HL-60 (cell line): Measurements from ENCODE around the gene ZNF365.

ENCODE experiments used
- DNase-seq, 2 experiments: peaks; one replicate each; pipeline ENCODE4 v3.0.0-alpha.2; 2010 to 2020; ENCODE audit warnings: low read depth in 1 of 2, low spot score in 1 of 2
- H3K27ac ChIP-seq: fragments of 250-450 bp; sonication (Bioruptor Pico); replicated peaks from 2 replicates; pipeline ENCODE4 v1.5.1; 2020; ENCODE audit warnings: mild to moderate bottlenecking, moderate library complexity
- H3K27me3 ChIP-seq: fragments of 250-450 bp; sonication (Bioruptor Pico); 2 replicates; pipeline ENCODE4 v1.5.1; 2021; ENCODE audit warnings: mild to moderate bottlenecking, moderate library complexity; ENCODE audit not compliant: insufficient read depth, poor library complexity, severe bottlenecking
- H3K4me3 ChIP-seq: replicated peaks from 2 replicates; pipeline ENCODE4 v1.5.1; 2011; ENCODE audit warnings: mild to moderate bottlenecking, control low read depth, low read length; ENCODE audit not compliant: insufficient read depth
- CTCF ChIP-seq: IDR thresholded peaks from one replicate; pipeline ENCODE4 v1.5.1; 2011; ENCODE audit warnings: low read length, control low read depth, inconsistent platforms; ENCODE audit not compliant: insufficient read depth
- GABPA ChIP-seq: IDR thresholded peaks from 2 replicates; pipeline ENCODE4 v1.6.1; 2012; ENCODE audit warnings: low read depth
- POLR2AphosphoS5 ChIP-seq: IDR thresholded peaks from 2 replicates; pipeline ENCODE4 v1.6.1; 2012; ENCODE audit warnings: low read depth
- REST ChIP-seq: IDR thresholded peaks from 2 replicates; pipeline ENCODE4 v1.6.1; 2012; ENCODE audit warnings: low read depth; ENCODE audit not compliant: insufficient replicate concordance
- SPI1 ChIP-seq: IDR thresholded peaks from 2 replicates; pipeline ENCODE4 v1.6.1; 2012; ENCODE audit warnings: low read depth, mild to moderate bottlenecking, borderline replicate concordance

ZNF365 gene

GRCh38 chr10:62343000-62343399 is 31.2 kb upstream of the ZNF365 start:
- TF ChIP-seq SPI1 (no peak), CTCF (no peak), GABPA (no peak), POLR2AphosphoS5 (no peak), REST (no peak)
- DNase-seq, result no peak
- H3K27me3 ChIP-seq, result no peaks in the 10 kb centered on the region
- H3K27ac ChIP-seq, result no peak overlapping the region
- no peak overlapping the region for H3K4me3 ChIP-seq

GRCh38 chr10:62348029-62348428 is 26.1 kb upstream of the ZNF365 start:
- no peaks in the 10 kb centered on the region for H3K27me3 ChIP-seq
- DNase-seq, result no peak
- no peak overlapping the region for H3K27ac ChIP-seq
- TF ChIP-seq CTCF (no peak), SPI1 (no peak), POLR2AphosphoS5 (no peak), GABPA (no peak), REST (no peak)
- H3K4me3 ChIP-seq, result no peak overlapping the region

- no peak for TF ChIP-seq REST
- TF ChIP-seq SPI1, result no peak
- no peak for TF ChIP-seq CTCF
- no peaks in the 10 kb centered on the region for H3K27me3 ChIP-seq
- H3K27ac ChIP-seq, result no peak overlapping the region
- DNase-seq, result no peak
- no peak overlapping the region for H3K4me3 ChIP-seq
Observed at GRCh38 chr10:62352356-62352970, 21.7 kb upstream of the ZNF365 start.
